ENCODE results near the gene ZNF442. TPM values are rescaled to one million over a fixed set of nuclear protein-coding genes. Genes with fewer than 3 reads are reported as not detected.

The ZNF442 gene
- total RNA-seq, 1 experiment from 2014 or later: 2.1 TPM

DNA sequence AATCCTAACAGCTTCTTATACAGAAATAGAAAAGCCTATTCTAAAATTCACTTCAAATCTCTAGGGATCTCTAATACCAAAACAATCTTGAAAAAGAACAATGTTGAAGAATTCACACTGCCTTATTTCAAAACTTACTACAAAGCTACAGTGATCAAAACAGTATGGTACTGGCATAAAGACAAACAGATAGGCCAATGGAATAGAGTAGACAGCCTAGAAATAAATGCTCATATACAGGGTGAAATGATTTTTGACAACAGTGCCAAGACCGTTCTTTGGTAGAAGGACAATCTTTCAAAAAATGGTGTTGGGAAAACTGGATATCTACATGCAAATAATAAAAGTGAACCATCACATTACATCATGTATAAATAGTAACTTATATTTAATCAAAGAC is 20.3 kb downstream of the ZNF442 start:
- H3K4me2 ChIP-seq (ENCODE audit: low read depth, low read length, poor library complexity, severe bottlenecking): no peak overlapping the region
- H3K36me3 ChIP-seq (ENCODE audit: insufficient read depth, low read length): peaks cover 5% of the 10 kb centered on the region; the same call in 1 of the 2 replicates
- no peak overlapping the region for H2AFZ ChIP-seq (ENCODE audit: low read length)
- H3K27ac ChIP-seq (ENCODE audit: low read length): no peak overlapping the region
- H3K4me3 ChIP-seq (ENCODE audit: low read length): no peak overlapping the region
- no peak overlapping the region for H3K9ac ChIP-seq (ENCODE audit: low read length)
- no peaks in the 10 kb centered on the region for H3K4me1 ChIP-seq (ENCODE audit: low read length)
- DNase-seq: no peak
- H3K79me2 ChIP-seq (ENCODE audit: low read length): no peaks in the 10 kb centered on the region
- no peaks in the 10 kb centered on the region for H3K9me2 ChIP-seq (replicated peaks; ENCODE audit: insufficient read depth, low read length)
- no peaks in the 10 kb centered on the region for H3K27me3 ChIP-seq (ENCODE audit: low read length)
- no peaks in the 10 kb centered on the region for H4K20me1 ChIP-seq (ENCODE audit: insufficient read depth, low read depth, low read length)
- H3K9me3 ChIP-seq (ENCODE audit: low read length): peaks cover 23% of the 10 kb centered on the region

GRCh38 chr19:12333162-12334159 is 32.0 kb downstream of the ZNF442 start, which contains the start of gene ZNF563:
ZNF563 (minus strand) TSS chr19:12333633; CDS start chr19:12333482, 151 bp downstream.
- Histone ChIP-seq H3K4me3 (ENCODE audit: low read length) (peak within 1 kb of the TSS; percentile 94), H3K27ac (ENCODE audit: low read length) (peak within 1 kb of the TSS; percentile 67), H3K9me2 (replicated peaks; ENCODE audit: insufficient read depth, low read length) (no peaks in the 10 kb centered on the region), H4K20me1 (ENCODE audit: insufficient read depth, low read depth, low read length) (no peaks in the 10 kb centered on the region), H3K36me3 (ENCODE audit: insufficient read depth, low read length) (no peaks in the 10 kb centered on the region), H3K9ac (ENCODE audit: low read length) (peak within 1 kb of the TSS; percentile 94), H3K9me3 (ENCODE audit: low read length) (no peaks in the 10 kb centered on the region), H3K79me2 (ENCODE audit: low read length) (peaks cover 43% of the 10 kb centered on the region), H3K4me1 (ENCODE audit: low read length) (peaks cover 18% of the 10 kb centered on the region), H3K4me2 (ENCODE audit: low read depth, low read length, poor library complexity, severe bottlenecking) (peak within 1 kb of the TSS; percentile 98), H3K27me3 (ENCODE audit: low read length) (no peaks in the 10 kb centered on the region), H2AFZ (ENCODE audit: low read length) (peak within 1 kb of the TSS; percentile 95)
- DNase-seq: peak; percentile 99

DNA sequence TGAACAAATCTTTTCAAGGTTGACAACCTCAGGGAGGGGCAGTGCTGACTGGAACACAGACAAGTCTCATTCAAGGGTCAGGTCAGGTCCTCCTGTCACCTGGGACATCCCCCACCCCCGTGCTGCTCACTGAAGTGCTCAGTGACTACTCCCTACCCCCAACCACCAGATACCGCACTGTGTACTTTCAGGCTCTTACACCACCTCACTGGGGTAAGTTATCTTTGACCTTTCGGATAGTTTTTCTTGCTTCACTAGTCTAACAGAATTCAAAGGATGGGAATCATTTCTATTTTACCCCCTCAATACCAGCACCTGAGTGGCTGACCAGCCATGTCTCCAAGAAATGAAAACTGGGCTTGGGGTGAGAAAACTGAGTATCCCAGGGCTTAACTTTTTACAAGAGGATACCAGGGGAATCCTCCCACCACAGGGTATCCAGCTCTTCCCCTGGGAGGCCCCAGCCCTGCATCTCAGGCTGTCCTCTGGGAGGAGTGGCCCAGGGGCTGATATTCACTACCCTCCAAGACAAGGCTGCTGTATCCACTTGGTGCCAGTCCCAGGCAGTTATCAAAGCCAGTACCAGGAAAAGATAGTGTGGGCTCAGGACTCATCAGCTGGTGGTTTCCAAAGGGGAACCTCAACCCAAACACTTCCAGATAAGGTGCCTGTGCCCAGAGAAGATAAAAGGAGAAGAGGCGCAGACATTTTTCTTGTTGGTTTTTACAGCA is 34.1 kb downstream of the ZNF442 start:
- Histone ChIP-seq H3K4me3 (ENCODE audit: low read length) (peak overlapping the region; percentile 94), H3K27ac (ENCODE audit: low read length) (no peak overlapping the region), H2AFZ (ENCODE audit: low read length) (no peak overlapping the region), H3K36me3 (ENCODE audit: insufficient read depth, low read length) (0 out of 2 replicates have a peak, but pooled peaks cover 8% of the 10 kb centered on the region), H3K9ac (ENCODE audit: low read length) (peak overlapping the region; percentile 94), H3K4me2 (ENCODE audit: low read depth, low read length, poor library complexity, severe bottlenecking) (peak overlapping the region; percentile 98), H4K20me1 (ENCODE audit: insufficient read depth, low read depth, low read length) (no peaks in the 10 kb centered on the region), H3K27me3 (ENCODE audit: low read length) (no peaks in the 10 kb centered on the region), H3K79me2 (ENCODE audit: low read length) (peaks cover 61% of the 10 kb centered on the region), H3K4me1 (ENCODE audit: low read length) (peaks cover 18% of the 10 kb centered on the region), H3K9me2 (replicated peaks; ENCODE audit: insufficient read depth, low read length) (no peaks in the 10 kb centered on the region), H3K9me3 (ENCODE audit: low read length) (peaks cover 7% of the 10 kb centered on the region)
- no peak for DNase-seq

- peaks cover 69% of the 10 kb centered on the region for H3K79me2 ChIP-seq (ENCODE audit: low read length)
- H3K9me2 ChIP-seq (replicated peaks; ENCODE audit: insufficient read depth, low read length): no peaks in the 10 kb centered on the region
- DNase-seq: no peak
- H4K20me1 ChIP-seq (ENCODE audit: insufficient read depth, low read depth, low read length): no peaks in the 10 kb centered on the region
- H3K4me3 ChIP-seq (ENCODE audit: low read length): no peak overlapping the region
- no peak overlapping the region for H2AFZ ChIP-seq (ENCODE audit: low read length)
- H3K27me3 ChIP-seq (ENCODE audit: low read length): no peaks in the 10 kb centered on the region
- no peak overlapping the region for H3K9ac ChIP-seq (ENCODE audit: low read length)
- no peak overlapping the region for H3K4me2 ChIP-seq (ENCODE audit: low read depth, low read length, poor library complexity, severe bottlenecking)
- H3K4me1 ChIP-seq (ENCODE audit: low read length): peaks cover 18% of the 10 kb centered on the region
- peaks cover 14% of the 10 kb centered on the region for H3K36me3 ChIP-seq (ENCODE audit: insufficient read depth, low read length)
- H3K9me3 ChIP-seq (ENCODE audit: low read length): peaks cover 12% of the 10 kb centered on the region
- no peak overlapping the region for H3K27ac ChIP-seq (ENCODE audit: low read length)
These were observed 35.1 kb downstream of the ZNF442 start for GRCh38 chr19:12330340-12330739.

DNA sequence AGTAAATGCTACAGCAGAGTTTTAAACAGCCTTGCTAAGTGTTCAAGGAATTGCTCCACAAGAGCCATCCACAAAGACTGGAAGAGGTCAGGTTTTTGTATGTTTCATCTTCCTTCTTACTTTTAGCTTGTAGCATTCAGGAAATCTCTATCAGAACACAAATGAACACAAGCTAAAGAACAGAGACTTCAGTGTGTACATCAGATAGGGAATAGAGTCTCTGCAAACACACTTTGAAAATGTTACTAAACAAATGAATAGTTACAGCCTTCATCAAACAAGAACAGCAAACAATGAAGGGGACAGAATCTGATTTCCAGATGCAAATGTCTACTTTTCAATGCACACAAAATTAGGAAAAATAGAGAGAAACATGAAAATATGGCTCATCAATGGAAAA is 39.8 kb downstream of the ZNF442 start:
- Histone ChIP-seq H3K9me3 (ENCODE audit: low read length) (peaks cover 25% of the 10 kb centered on the region), H4K20me1 (ENCODE audit: insufficient read depth, low read depth, low read length) (no peaks in the 10 kb centered on the region), H3K27ac (ENCODE audit: low read length) (no peak overlapping the region), H3K9me2 (replicated peaks; ENCODE audit: insufficient read depth, low read length) (no peaks in the 10 kb centered on the region), H3K79me2 (ENCODE audit: low read length) (peaks cover 61% of the 10 kb centered on the region), H3K4me1 (ENCODE audit: low read length) (no peaks in the 10 kb centered on the region), H3K9ac (ENCODE audit: low read length) (no peak overlapping the region), H3K27me3 (ENCODE audit: low read length) (no peaks in the 10 kb centered on the region), H2AFZ (ENCODE audit: low read length) (no peak overlapping the region), H3K36me3 (ENCODE audit: insufficient read depth, low read length) (peaks cover 45% of the 10 kb centered on the region), H3K4me2 (ENCODE audit: low read depth, low read length, poor library complexity, severe bottlenecking) (no peak overlapping the region), H3K4me3 (ENCODE audit: low read length) (no peak overlapping the region)
- no peak for DNase-seq

GRCh38 chr19:12318782-12319413 is 46.6 kb downstream of the ZNF442 start:
- H2AFZ ChIP-seq (ENCODE audit: low read length): no peak overlapping the region
- no peak overlapping the region for H3K4me3 ChIP-seq (ENCODE audit: low read length)
- no peak overlapping the region for H3K9ac ChIP-seq (ENCODE audit: low read length)
- no peaks in the 10 kb centered on the region for H3K9me2 ChIP-seq (replicated peaks; ENCODE audit: insufficient read depth, low read length)
- H3K27me3 ChIP-seq (ENCODE audit: low read length): no peaks in the 10 kb centered on the region
- no peak for DNase-seq
- H3K27ac ChIP-seq (ENCODE audit: low read length): no peak overlapping the region
- peaks cover 20% of the 10 kb centered on the region for H3K9me3 ChIP-seq (ENCODE audit: low read length)
- no peak overlapping the region for H3K4me2 ChIP-seq (ENCODE audit: low read depth, low read length, poor library complexity, severe bottlenecking)
- H4K20me1 ChIP-seq (ENCODE audit: insufficient read depth, low read depth, low read length): no peaks in the 10 kb centered on the region
- no peaks in the 10 kb centered on the region for H3K4me1 ChIP-seq (ENCODE audit: low read length)
- H3K36me3 ChIP-seq (ENCODE audit: insufficient read depth, low read length): peaks cover 53% of the 10 kb centered on the region
- peaks cover 4% of the 10 kb centered on the region; the same call in 1 of the 2 replicates for H3K79me2 ChIP-seq (ENCODE audit: low read length)

- no peaks in the 10 kb centered on the region for H3K4me1 ChIP-seq (ENCODE audit: low read length)
- no peak overlapping the region for H3K9ac ChIP-seq (ENCODE audit: low read length)
- no peak for DNase-seq
These were observed 50.9 kb downstream of the ZNF442 start for GRCh38 chr19:12314553-12314952.

More at GRCh38 chr19:12314553-12314952, 50.9 kb downstream of the ZNF442 start:
- peaks cover 9% of the 10 kb centered on the region for H3K9me3 ChIP-seq (ENCODE audit: low read length)
- no peaks in the 10 kb centered on the region for H4K20me1 ChIP-seq (ENCODE audit: insufficient read depth, low read depth, low read length)
- no peaks in the 10 kb centered on the region for H3K79me2 ChIP-seq (ENCODE audit: low read length)
- no peak overlapping the region for H3K27ac ChIP-seq (ENCODE audit: low read length)
- H3K9me2 ChIP-seq (replicated peaks; ENCODE audit: insufficient read depth, low read length): no peaks in the 10 kb centered on the region
- peaks cover 23% of the 10 kb centered on the region for H3K36me3 ChIP-seq (ENCODE audit: insufficient read depth, low read length)
- H3K4me3 ChIP-seq (ENCODE audit: low read length): no peak overlapping the region
- H3K4me2 ChIP-seq (ENCODE audit: low read depth, low read length, poor library complexity, severe bottlenecking): no peak overlapping the region
- H2AFZ ChIP-seq (ENCODE audit: low read length): no peak overlapping the region
- H3K27me3 ChIP-seq (ENCODE audit: low read length): no peaks in the 10 kb centered on the region

Measured in Karpas-422 (cell line).